Naive thymus-derived CD4-positive, alpha-beta T cell (primary cell): ENCODE data around the gene ATP6V0D1. TPM values are rescaled to one million over a fixed set of nuclear protein-coding genes. Genes with fewer than 3 reads are reported as not detected.

ENCODE experiments used
- ATAC-seq: fragments of 150-1000 bp; cut with Tn5 transposase; 2 replicates; pipeline ENCODE4 v1.10.0; 2021; ENCODE audit warnings: mild to moderate bottlenecking, moderate library complexity
- CTCF ChIA-PET: fragments of 350-600 bp; sonication (Branson Sonifier 250); formaldehyde crosslinking; loops from one replicate; lab custom pipeline; 2021; ENCODE audit warnings: antibody characterized with exemption; lab: Charles Lee
- POLR2A ChIA-PET: fragments of 350-600 bp; sonication (Branson Sonifier 250); formaldehyde crosslinking; loops from one replicate; lab custom pipeline; 2021; ENCODE audit warnings: antibody characterized with exemption, inconsistent platforms; lab: Charles Lee
- DNase-seq, 9 donors: peaks; one replicate each; pipeline versions ENCODE4 v3.0.0 to v3.0.0-alpha.2; 2020 to 2022; ENCODE audit warnings: mixed read lengths in 1 of 9
- H3K27ac ChIP-seq: one replicate; pipeline ENCODE4 v1.7.0; 2013; ENCODE audit warnings: mild to moderate bottlenecking, low read depth, low read length, moderate library complexity
- H3K27me3 ChIP-seq, 2 donors: one replicate each; pipeline ENCODE4 v1.7.0; 2013; ENCODE audit warnings: low read length in 2 of 2, mild to moderate bottlenecking in 2 of 2, moderate library complexity in 2 of 2; ENCODE audit not compliant: control insufficient read depth in 2 of 2, insufficient read depth in 2 of 2
- H3K36me3 ChIP-seq, 3 experiments: 1 replicate in 2 of 3; 2 replicates in 1 of 3; pipeline ENCODE4 v1.7.0; 2013; ENCODE audit warnings: low read length in 3 of 3, mild to moderate bottlenecking in 3 of 3, moderate library complexity in 1 of 3; ENCODE audit not compliant: insufficient read depth in 3 of 3, control insufficient read depth in 2 of 3
- H3K4me1 ChIP-seq, 2 donors: one replicate each; pipeline ENCODE4 v1.7.0; 2013; ENCODE audit warnings: low read length in 2 of 2, mild to moderate bottlenecking in 2 of 2, moderate library complexity in 1 of 2; ENCODE audit not compliant: control insufficient read depth in 2 of 2, insufficient read depth in 2 of 2
- H3K4me3 ChIP-seq: 2 replicates; pipeline ENCODE4 v1.7.0; 2013; ENCODE audit warnings: mild to moderate bottlenecking, low read length
- H3K9me3 ChIP-seq, 3 experiments: 1 replicate in 2 of 3; 2 replicates in 1 of 3; pipeline ENCODE4 v1.7.0; 2013; ENCODE audit warnings: low read length in 3 of 3; ENCODE audit not compliant: control insufficient read depth in 2 of 3
- H3K27ac Mint-ChIP-seq, 9 donors: one replicate each; pipeline ENCODE4 v1.8.0; 2020 to 2022; ENCODE audit warnings: mixed read lengths in 9 of 9, mild to moderate bottlenecking in 8 of 9, moderate library complexity in 5 of 9, inconsistent platforms in 2 of 9
- H3K27me3 Mint-ChIP-seq, 5 donors: one replicate each; pipeline ENCODE4 v1.8.0; 2021 to 2022; ENCODE audit warnings: mixed read lengths in 5 of 5, mild to moderate bottlenecking in 1 of 5
- H3K36me3 Mint-ChIP-seq, 5 donors: one replicate each; pipeline ENCODE4 v1.8.0; 2020 to 2022; ENCODE audit warnings: mixed read lengths in 5 of 5, mild to moderate bottlenecking in 3 of 5, inconsistent platforms in 1 of 5
- H3K4me1 Mint-ChIP-seq, 7 donors: one replicate each; pipeline ENCODE4 v1.8.0; 2020 to 2022; ENCODE audit warnings: mixed read lengths in 7 of 7, mild to moderate bottlenecking in 3 of 7, inconsistent platforms in 1 of 7
- H3K4me3 Mint-ChIP-seq, 10 donors: one replicate each; pipeline ENCODE4 v1.8.0; 2020 to 2022; ENCODE audit warnings: mild to moderate bottlenecking in 10 of 10, mixed read lengths in 10 of 10, moderate library complexity in 6 of 10, inconsistent platforms in 2 of 10
- H3K9me3 Mint-ChIP-seq, 11 donors: one replicate each; pipeline ENCODE4 v1.8.0; 2020 to 2022; ENCODE audit warnings: mixed read lengths in 11 of 11, mild to moderate bottlenecking in 4 of 11, inconsistent platforms in 1 of 11, moderate library complexity in 1 of 11
- intact Hi-C, 2 donors: fragments of 100-400 bp; cut with micrococcal nuclease; formaldehyde crosslinking; loops; one replicate each; pipeline ENCODE4 v1.15.1; 2023
- polyA plus RNA-seq, 2 donors: library from polyadenylated mRNA; unstranded; fragments of 300-500 nt; fragmentation: Illumina TruSeq; gene quantifications; one replicate each; pipeline ENCODE4 v1.2.3, GENCODE V29; 2021
- total RNA-seq, 6 experiments: library from RNA in 5 of 6; stranded (reverse) in 5 of 6; gene quantifications; 1 replicate in 5 of 6; 2 replicates in 1 of 6; pipeline ENCODE4 v1.2.3 and lab custom pipeline; 2021 to 2026

ATP6V0D1 gene
- total and polyA plus RNA-seq, 7 experiments from 2014 or later = 35.8 to 104 (median 58.2) TPM

- Histone ChIP-seq H3K27ac (no peak overlapping the region), H3K4me3 (no peak overlapping the region)
These were observed 37.7 kb upstream of the ATP6V0D1 start for GRCh38 chr16:67518676-67519075.

GRCh38 chr16:67517661-67518423 is 36.9 kb upstream of the ATP6V0D1 start:
- Mint-ChIP-seq H3K27me3 (peaks cover 0 to 9% (median 0%) of the 10 kb centered on the region in 5 donors), H3K4me3 (no peak overlapping the region), H3K36me3 (peaks cover 0 to 1% (median 0%) of the 10 kb centered on the region in 5 donors), H3K27ac (peak overlapping the region in 1 of 9 donors; percentile 28), H3K4me1 (peaks cover 17 to 38% (median 31%) of the 10 kb centered on the region in 7 donors), H3K9me3 (no peaks in the 10 kb centered on the region)
- Histone ChIP-seq H3K9me3 (no peaks in the 10 kb centered on the region), H3K36me3 (no peaks in the 10 kb centered on the region), H3K27ac (no peak overlapping the region), H3K27me3 (no peaks in the 10 kb centered on the region), H3K4me1 (peaks cover 11 to 12% of the 10 kb centered on the region in 2 donors), H3K4me3 (no peak overlapping the region)
- intact Hi-C loops = no loop called here
- POLR2A ChIA-PET = no interaction called here
- CTCF ChIA-PET = interaction anchor here (1.0 to 10.0 kb wide), 7 partner anchors 24 to 174 kb away, joined by 3 to 174 read pairs (median 4); partner anchors contain the start of genes AGRP, ATP6V0D1 and CARMIL2
- DNase-seq (no peak), ATAC-seq (no peak)

More at GRCh38 chr16:67518676-67519075, 37.7 kb upstream of the ATP6V0D1 start:
- Mint-ChIP-seq H3K27ac (peak overlapping the region in 2 of 9 donors; percentile 14 to 30), H3K36me3 (peaks cover 0 to 1% (median 0%) of the 10 kb centered on the region in 5 donors), H3K4me1 (peaks cover 17 to 40% (median 31%) of the 10 kb centered on the region in 7 donors), H3K27me3 (peaks cover 0 to 12% (median 0%) of the 10 kb centered on the region in 5 donors), H3K9me3 (no peaks in the 10 kb centered on the region), H3K4me3 (peak overlapping the region in 3 of 10 donors; percentile 22 to 32 (median 27))
- H3K27me3 ChIP-seq = no peaks in the 10 kb centered on the region
- ChIA-PET CTCF (interaction anchor here (0.9 to 10.0 kb wide), 2 partner anchors 25 to 126 kb away, joined by 4 to 174 read pairs; partner anchors contain the start of gene CARMIL2), POLR2A (no interaction called here)
- H3K9me3 ChIP-seq = no peaks in the 10 kb centered on the region
- ATAC-seq (no peak), DNase-seq (no peak)
- no peaks in the 10 kb centered on the region for H3K36me3 ChIP-seq
- intact Hi-C loops = no loop called here
- H3K4me1 ChIP-seq = peaks cover 11 to 12% of the 10 kb centered on the region in 2 donors

GRCh38 chr16:67517155-67517445 is 36.1 kb upstream of the ATP6V0D1 start:
- Mint-ChIP-seq H3K36me3 (peaks cover 0 to 1% (median 0%) of the 10 kb centered on the region in 5 donors), H3K9me3 (no peaks in the 10 kb centered on the region), H3K4me3 (no peak overlapping the region), H3K4me1 (peaks cover 19 to 34% (median 30%) of the 10 kb centered on the region in 7 donors), H3K27me3 (peaks cover 0 to 7% (median 0%) of the 10 kb centered on the region in 5 donors), H3K27ac (no peak overlapping the region)
- ATAC-seq (no peak), DNase-seq (no peak)
- H3K27me3 ChIP-seq = no peaks in the 10 kb centered on the region
- H3K4me3 ChIP-seq = no peak overlapping the region
- POLR2A ChIA-PET = no interaction called here
- intact Hi-C loops = no loop called here
- H3K27ac ChIP-seq = no peak overlapping the region
- H3K9me3 ChIP-seq = no peaks in the 10 kb centered on the region
- CTCF ChIA-PET = interaction anchor here (0.6 to 10.0 kb wide), 10 partner anchors 9 to 174 kb away, joined by 3 to 174 read pairs (median 4); partner anchors contain the start of genes AGRP, ATP6V0D1 and CARMIL2
- no peaks in the 10 kb centered on the region for H3K36me3 ChIP-seq
- H3K4me1 ChIP-seq = peaks cover 11 to 12% of the 10 kb centered on the region in 2 donors

- ATAC-seq (no peak), DNase-seq (no peak)
- Histone ChIP-seq H3K9me3 (no peaks in the 10 kb centered on the region), H3K4me3 (no peak overlapping the region), H3K36me3 (no peaks in the 10 kb centered on the region), H3K4me1 (peaks cover 8 to 9% of the 10 kb centered on the region in 2 donors), H3K27ac (no peak overlapping the region), H3K27me3 (no peaks in the 10 kb centered on the region)
- Mint-ChIP-seq H3K4me1 (peaks cover 20 to 31% (median 30%) of the 10 kb centered on the region in 7 donors), H3K27me3 (peaks cover 0 to 7% (median 0%) of the 10 kb centered on the region in 5 donors), H3K9me3 (no peaks in the 10 kb centered on the region), H3K27ac (peak overlapping the region in 1 of 9 donors; percentile 23), H3K36me3 (peaks cover 0 to 1% (median 0%) of the 10 kb centered on the region in 5 donors), H3K4me3 (no peak overlapping the region)
- ChIA-PET POLR2A (interaction anchor here (0.6 kb wide), 1 partner anchor 18 kb away, joined by 6 read pairs; no protein-coding TSS in a partner anchor), CTCF (interaction anchor here (0.6 to 10.0 kb wide), 11 partner anchors 9 to 153 kb away, joined by 3 to 174 read pairs (median 4); partner anchors contain the start of genes AGRP, ATP6V0D1 and CARMIL2)
- intact Hi-C loops = no loop called here
These were observed 35.6 kb upstream of the ATP6V0D1 start for GRCh38 chr16:67516296-67517154.

- POLR2A ChIA-PET = interaction anchor here (0.6 to 2.6 kb wide), 8 partner anchors 10 to 152 kb away, joined by 3 to 16 read pairs (median 4); partner anchors contain the start of genes AGRP and ATP6V0D1
These were observed 33.4 kb upstream of the ATP6V0D1 start for GRCh38 chr16:67514382-67514828.

More at GRCh38 chr16:67514382-67514828, 33.4 kb upstream of the ATP6V0D1 start:
- no peak overlapping the region for H3K4me3 ChIP-seq
- Mint-ChIP-seq H3K4me1 (peaks cover 13 to 28% (median 21%) of the 10 kb centered on the region in 7 donors), H3K9me3 (no peaks in the 10 kb centered on the region), H3K4me3 (peak overlapping the region in 2 of 10 donors; percentile 24 to 63), H3K27me3 (peaks cover 0 to 5% (median 0%) of the 10 kb centered on the region in 5 donors), H3K27ac (peak overlapping the region in 7 of 9 donors; percentile 14 to 61 (median 40)), H3K36me3 (no peaks in the 10 kb centered on the region)
- CTCF ChIA-PET = interaction anchor here (0.6 to 10.0 kb wide), 18 partner anchors 9 to 841 kb away, joined by 3 to 174 read pairs (median 5); partner anchors contain the start of genes ACD, AGRP, ATP6V0D1 and CARMIL2
- DNase-seq (peak; percentile 54 to 83 (median 76)), ATAC-seq (peak; percentile 91)
- no peaks in the 10 kb centered on the region for H3K27me3 ChIP-seq
- H3K27ac ChIP-seq = no peak overlapping the region
- intact Hi-C loops = loop anchor here (1.0 kb wide), 3 partner anchors 10 to 33 kb away; partner anchors contain the start of gene ATP6V0D1 (in 2 of the 2)
- no peaks in the 10 kb centered on the region for H3K36me3 ChIP-seq
- no peaks in the 10 kb centered on the region for H3K9me3 ChIP-seq
- peaks cover 4 to 5% of the 10 kb centered on the region in 2 donors for H3K4me1 ChIP-seq
